Loucy (cell line): Measurements from ENCODE around the gene LAMB3.

Source experiments
- H2AFZ ChIP-seq: fragments of 200-600 bp; sonication (generic); 2 replicates; pipeline ENCODE4 v1.6.0; 2016; ENCODE audit warnings: antibody characterized with exemption, mild to moderate bottlenecking, low read length, moderate library complexity
- H3F3A ChIP-seq: fragments of 200-600 bp; 2 replicates; pipeline ENCODE4 v1.6.0; 2016; ENCODE audit warnings: antibody characterized with exemption, low read depth, mild to moderate bottlenecking
- H3K27me3 ChIP-seq: fragments of 200-600 bp; sonication (generic); 2 replicates; pipeline ENCODE4 v1.6.1; 2014; ENCODE audit warnings: low read length, mild to moderate bottlenecking; ENCODE audit not compliant: insufficient read depth, poor library complexity, severe bottlenecking
- H3K36me3 ChIP-seq: fragments of 200-600 bp; sonication (generic); 2 replicates; pipeline ENCODE4 v1.6.1; 2016; ENCODE audit warnings: low read length; ENCODE audit not compliant: insufficient read depth
- H3K4me1 ChIP-seq: fragments of 200-600 bp; sonication (generic); 2 replicates; pipeline ENCODE4 v1.5.1; 2014; ENCODE audit warnings: low read length, mild to moderate bottlenecking; ENCODE audit not compliant: insufficient read depth, poor library complexity, severe bottlenecking
- H3K4me2 ChIP-seq: fragments of 200-600 bp; sonication (generic); 2 replicates; pipeline ENCODE4 v1.6.0; 2014; ENCODE audit warnings: antibody characterized with exemption, low read length, low read depth, mild to moderate bottlenecking; ENCODE audit not compliant: poor library complexity, severe bottlenecking
- H3K4me3 ChIP-seq: fragments of 200-600 bp; sonication (generic); 2 replicates; pipeline ENCODE4 v1.5.1; 2014; ENCODE audit warnings: low read length, mild to moderate bottlenecking, mixed read lengths; ENCODE audit not compliant: poor library complexity, severe bottlenecking
- H3K79me2 ChIP-seq: fragments of 200-600 bp; sonication (generic); 2 replicates; pipeline ENCODE4 v1.6.1; 2014; ENCODE audit warnings: low read length; ENCODE audit not compliant: insufficient read depth
- H3K9ac ChIP-seq: fragments of 200-600 bp; sonication (generic); 2 replicates; pipeline ENCODE4 v1.6.0; 2014; ENCODE audit warnings: mild to moderate bottlenecking, low read depth, low read length, moderate library complexity; ENCODE audit not compliant: poor library complexity, severe bottlenecking
- H3K9me2 ChIP-seq: fragments of 200-600 bp; sonication (generic); replicated peaks from 2 replicates; pipeline ENCODE4 v1.6.1; 2016; ENCODE audit warnings: low read depth, low read length, mixed read lengths
- H3K9me3 ChIP-seq: fragments of 200-600 bp; sonication (generic); 2 replicates; pipeline ENCODE4 v1.6.1; 2014; ENCODE audit warnings: mild to moderate bottlenecking, antibody characterized with exemption, low read length, low read depth; ENCODE audit not compliant: insufficient read depth
- H4K20me1 ChIP-seq: fragments of 200-600 bp; sonication (generic); 2 replicates; pipeline ENCODE4 v1.6.0; 2014; ENCODE audit warnings: antibody characterized with exemption, low read length, mild to moderate bottlenecking; ENCODE audit not compliant: insufficient read depth, poor library complexity, severe bottlenecking
- EZH2phosphoT487 ChIP-seq: fragments of 200-600 bp; IDR thresholded peaks from 2 replicates; pipeline ENCODE4 v1.6.1; 2018; ENCODE audit warnings: antibody characterized with exemption, mild to moderate bottlenecking, moderate library complexity, borderline replicate concordance
- TF ChIP-seq, protein P1 (sequence below): fragments of 200-600 bp; sonication (generic); conservative IDR thresholded peaks from 2 replicates; pipeline ENCODE4 v1.5.1; 2014; ENCODE audit warnings: mild to moderate bottlenecking, antibody characterized with exemption, low read length

The LAMB3 gene

GRCh38 chr1:209643285-209644020 lies 8.8 kb downstream of the LAMB3 start:
- TF ChIP-seq EZH2phosphoT487 = no peak
- TF ChIP-seq, protein P1, sequence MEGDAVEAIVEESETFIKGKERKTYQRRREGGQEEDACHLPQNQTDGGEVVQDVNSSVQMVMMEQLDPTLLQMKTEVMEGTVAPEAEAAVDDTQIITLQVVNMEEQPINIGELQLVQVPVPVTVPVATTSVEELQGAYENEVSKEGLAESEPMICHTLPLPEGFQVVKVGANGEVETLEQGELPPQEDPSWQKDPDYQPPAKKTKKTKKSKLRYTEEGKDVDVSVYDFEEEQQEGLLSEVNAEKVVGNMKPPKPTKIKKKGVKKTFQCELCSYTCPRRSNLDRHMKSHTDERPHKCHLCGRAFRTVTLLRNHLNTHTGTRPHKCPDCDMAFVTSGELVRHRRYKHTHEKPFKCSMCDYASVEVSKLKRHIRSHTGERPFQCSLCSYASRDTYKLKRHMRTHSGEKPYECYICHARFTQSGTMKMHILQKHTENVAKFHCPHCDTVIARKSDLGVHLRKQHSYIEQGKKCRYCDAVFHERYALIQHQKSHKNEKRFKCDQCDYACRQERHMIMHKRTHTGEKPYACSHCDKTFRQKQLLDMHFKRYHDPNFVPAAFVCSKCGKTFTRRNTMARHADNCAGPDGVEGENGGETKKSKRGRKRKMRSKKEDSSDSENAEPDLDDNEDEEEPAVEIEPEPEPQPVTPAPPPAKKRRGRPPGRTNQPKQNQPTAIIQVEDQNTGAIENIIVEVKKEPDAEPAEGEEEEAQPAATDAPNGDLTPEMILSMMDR = no peak
- no peaks in the 10 kb centered on the region for H3K79me2 ChIP-seq

DNA sequence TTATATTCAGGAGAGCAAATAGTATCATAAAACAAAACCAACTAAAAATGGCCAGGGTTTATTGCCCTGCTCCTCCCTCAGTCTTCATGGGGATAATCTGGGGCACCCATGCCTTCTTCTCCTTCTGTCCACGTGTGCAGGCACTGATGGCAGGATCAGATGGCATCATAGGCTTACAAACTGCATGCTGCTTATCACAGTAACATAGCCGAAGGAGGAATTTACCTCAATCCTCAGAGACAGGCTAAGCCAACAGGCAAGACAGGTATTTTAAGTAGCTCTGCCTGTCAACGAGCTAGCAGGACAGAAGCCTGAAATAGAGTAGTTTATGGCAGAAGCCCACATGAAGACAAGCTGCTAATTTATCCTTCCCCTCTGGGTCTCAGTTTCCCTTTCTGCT lies 9.4 kb downstream of the LAMB3 start:
- no peak overlapping the region for H2AFZ ChIP-seq
- H3K4me3 ChIP-seq = no peak overlapping the region
- H3K79me2 ChIP-seq = no peaks in the 10 kb centered on the region
- H3K9me3 ChIP-seq = no peaks in the 10 kb centered on the region
- no peaks in the 10 kb centered on the region for H4K20me1 ChIP-seq
- H3F3A ChIP-seq = no peaks in the 10 kb centered on the region
- TF ChIP-seq, protein P1 = no peak
- no peak for TF ChIP-seq EZH2phosphoT487
- H3K4me1 ChIP-seq = no peaks in the 10 kb centered on the region
- no peaks in the 10 kb centered on the region for H3K36me3 ChIP-seq
- H3K27me3 ChIP-seq = no peaks in the 10 kb centered on the region
- H3K9ac ChIP-seq = no peak overlapping the region
- H3K4me2 ChIP-seq = no peak overlapping the region
- H3K9me2 ChIP-seq = no peaks in the 10 kb centered on the region

More at GRCh38 chr1:209643285-209644020, 8.8 kb downstream of the LAMB3 start:
- no peaks in the 10 kb centered on the region for H3K4me1 ChIP-seq
- no peaks in the 10 kb centered on the region for H3K9me2 ChIP-seq
- H2AFZ ChIP-seq = no peak overlapping the region
- H3K4me2 ChIP-seq = no peak overlapping the region
- no peaks in the 10 kb centered on the region for H3K36me3 ChIP-seq
- H3F3A ChIP-seq = no peaks in the 10 kb centered on the region
- no peaks in the 10 kb centered on the region for H3K9me3 ChIP-seq
- no peak overlapping the region for H3K9ac ChIP-seq
- H3K27me3 ChIP-seq = no peaks in the 10 kb centered on the region
- H3K4me3 ChIP-seq = no peak overlapping the region
- H4K20me1 ChIP-seq = no peaks in the 10 kb centered on the region

DNA sequence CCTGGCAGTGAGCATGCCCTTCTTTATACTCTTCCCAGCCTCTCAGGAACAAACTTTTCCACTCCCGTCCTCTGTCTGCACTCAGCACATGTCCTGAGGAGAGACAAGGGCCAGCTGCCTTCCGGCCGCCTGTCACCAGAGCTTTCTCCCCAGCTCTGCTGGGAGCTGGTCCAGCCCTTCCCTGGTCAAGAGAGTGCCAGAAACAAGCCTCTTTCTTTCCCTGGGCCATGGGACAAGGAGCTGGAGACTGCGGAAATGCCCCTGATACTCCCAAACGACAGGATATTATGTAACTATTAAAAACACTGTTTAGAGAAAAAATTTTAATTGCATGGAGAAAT lies 10.4 kb downstream of the LAMB3 start:
- Histone ChIP-seq H2AFZ (no peak overlapping the region), H4K20me1 (no peaks in the 10 kb centered on the region), H3K36me3 (no peaks in the 10 kb centered on the region), H3K9me2 (no peaks in the 10 kb centered on the region), H3K9ac (no peak overlapping the region), H3K27me3 (no peaks in the 10 kb centered on the region), H3K79me2 (no peaks in the 10 kb centered on the region), H3K4me2 (no peak overlapping the region), H3F3A (no peaks in the 10 kb centered on the region), H3K4me1 (no peaks in the 10 kb centered on the region), H3K9me3 (no peaks in the 10 kb centered on the region), H3K4me3 (no peak overlapping the region)
- TF ChIP-seq, protein P1 = no peak
- no peak for TF ChIP-seq EZH2phosphoT487
